Motor neuron (in vitro differentiated cells): ENCODE results near the gene AUTS2. TPM values are rescaled to one million over a fixed set of nuclear protein-coding genes. Genes with fewer than 3 reads are reported as not detected.

ENCODE experiments used
- ATAC-seq, 8 experiments: fragments of 200-7000 bp; cut with Tn5 transposase; replicated peaks in 6 of 8; 2 replicates each; pipeline ENCODE4 v1.8.0; 2021; ENCODE audit warnings: mild to moderate bottlenecking in 8 of 8, moderate library complexity in 8 of 8
- H3K27ac ChIP-seq, 2 donors: fragments of 250-450 bp; sonication (Bioruptor Pico); 2 replicates each; pipeline ENCODE4 v1.9.0; 2021; ENCODE audit warnings: antibody characterized with exemption in 2 of 2, mild to moderate bottlenecking in 2 of 2, moderate library complexity in 1 of 2
- H3K4me1 ChIP-seq, 2 donors: fragments of 250-450 bp; sonication (Bioruptor Pico); replicated peaks in 1 of 2; 2 replicates each; pipeline ENCODE4 v1.6.1; 2021; ENCODE audit warnings: antibody characterized with exemption in 2 of 2, mild to moderate bottlenecking in 2 of 2, moderate library complexity in 1 of 2
- H3K4me3 ChIP-seq, 5 donors: fragments of 250-450 bp; sonication (Bioruptor Pico); 2 replicates each; pipeline ENCODE4 v1.9.0; 2021; ENCODE audit warnings: antibody characterized with exemption in 5 of 5, mild to moderate bottlenecking in 5 of 5, moderate library complexity in 4 of 5
- WGBS, 10 experiments: fragments of 450-650 bp; shearing (Covaris generic); methylation state at CpG; one replicate each; pipeline ENCODE4 v1.0.0; 2022; 5-methylcytosine and 5-hydroxymethylcytosine counted together
- in situ Hi-C, 9 experiments: fragments of 400-800 bp; cut with MboI; loops; one replicate each; pipeline ENCODE4 v1.15.0; 2021; ENCODE audit warnings: low sequenced_read_pairs in 9 of 9, low pct_unique_long_range_greater_than_20kb in 2 of 9; ENCODE audit not compliant: unreplicated experiment in 9 of 9
- total RNA-seq, 8 experiments: library from RNA; unstranded; fragments of 300-600 nt; gene quantifications; 2 replicates each; pipeline versions ENCODE4 v1.2.3 to v1.2.4, GENCODE V29; 2022

Gene AUTS2
- total RNA-seq, 8 experiments from 2014 or later = 0.49 to 68.6 (median 32.2) TPM

DNA sequence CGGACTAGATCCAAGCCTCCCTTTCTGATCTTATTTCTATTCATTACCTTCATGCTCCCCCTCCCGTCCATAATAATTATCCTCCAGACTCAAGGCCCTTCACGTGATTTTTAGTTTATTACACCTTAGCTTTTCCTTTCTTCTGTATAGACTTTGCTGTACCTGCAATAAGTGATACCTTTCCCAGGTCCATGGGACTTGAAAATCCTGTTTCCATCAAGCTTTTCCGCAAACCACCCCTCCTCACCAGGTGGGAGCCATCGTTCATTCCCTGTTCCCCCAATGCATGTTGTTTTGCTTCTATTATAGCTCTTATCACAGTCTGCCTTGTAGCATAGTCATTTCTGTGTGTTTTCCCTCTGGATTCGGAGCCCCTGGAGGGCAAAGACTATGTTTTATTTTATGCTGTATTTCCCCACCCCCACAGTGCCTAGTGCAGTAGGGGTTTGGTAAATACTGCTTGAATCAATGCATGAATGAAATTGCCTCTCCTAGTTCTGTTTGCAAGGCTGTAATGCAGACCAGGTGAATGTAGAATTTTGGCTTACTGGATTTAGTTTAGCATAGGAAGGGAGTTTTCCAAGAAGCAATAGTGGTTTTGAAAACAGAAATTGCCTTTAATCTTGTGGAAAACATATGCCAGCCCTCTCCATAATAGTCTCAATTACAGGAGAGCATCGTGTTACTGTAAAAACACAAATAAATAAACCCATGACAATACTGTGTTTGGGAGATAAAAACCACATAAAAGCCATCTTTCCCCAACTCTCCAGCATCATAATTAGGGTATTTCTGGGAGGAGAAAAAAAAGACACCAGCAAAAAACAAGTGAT lies 213.4 kb downstream of the AUTS2 start:
- Histone ChIP-seq H3K4me3 (no peak overlapping the region), H3K27ac (no peak overlapping the region), H3K4me1 (peaks cover 14 to 19% of the 10 kb centered on the region in 2 donors)
- in situ Hi-C loops = no loop called here
- WGBS, 10 experiments = 36 to 98% (median 83%) methylated on average over 3 to 7 of the region's 7 CpGs
- ATAC-seq = no peak

DNA sequence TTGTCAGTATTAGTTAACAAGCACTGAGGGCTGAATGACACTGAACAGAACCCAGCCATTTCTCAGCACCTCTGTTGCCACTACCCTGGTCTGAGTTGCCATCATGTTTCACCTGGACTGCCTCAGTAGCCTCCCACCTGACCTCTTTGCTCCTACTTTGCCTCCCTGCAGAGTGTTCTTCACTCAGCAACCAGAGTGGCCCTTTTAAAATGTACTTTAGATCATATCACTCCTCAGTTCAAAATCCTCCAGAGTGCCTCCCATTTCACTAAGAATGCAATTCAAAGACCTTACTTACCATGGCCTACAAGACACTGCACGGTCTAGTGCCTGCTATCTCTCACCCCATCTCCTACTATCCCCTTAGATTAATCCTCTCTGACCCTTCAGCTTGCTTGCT lies 214.5 kb downstream of the AUTS2 start:
- WGBS, 10 experiments = 0 to 100% (median 78%) methylated on average over 1 of the region's 1 CpG; no CpG with 5 or more reads in 5 of the 10 experiments
- Histone ChIP-seq H3K27ac (no peak overlapping the region), H3K4me3 (no peak overlapping the region), H3K4me1 (peaks cover 24 to 27% of the 10 kb centered on the region in 2 donors)
- in situ Hi-C loops = no loop called here
- no peak for ATAC-seq

DNA sequence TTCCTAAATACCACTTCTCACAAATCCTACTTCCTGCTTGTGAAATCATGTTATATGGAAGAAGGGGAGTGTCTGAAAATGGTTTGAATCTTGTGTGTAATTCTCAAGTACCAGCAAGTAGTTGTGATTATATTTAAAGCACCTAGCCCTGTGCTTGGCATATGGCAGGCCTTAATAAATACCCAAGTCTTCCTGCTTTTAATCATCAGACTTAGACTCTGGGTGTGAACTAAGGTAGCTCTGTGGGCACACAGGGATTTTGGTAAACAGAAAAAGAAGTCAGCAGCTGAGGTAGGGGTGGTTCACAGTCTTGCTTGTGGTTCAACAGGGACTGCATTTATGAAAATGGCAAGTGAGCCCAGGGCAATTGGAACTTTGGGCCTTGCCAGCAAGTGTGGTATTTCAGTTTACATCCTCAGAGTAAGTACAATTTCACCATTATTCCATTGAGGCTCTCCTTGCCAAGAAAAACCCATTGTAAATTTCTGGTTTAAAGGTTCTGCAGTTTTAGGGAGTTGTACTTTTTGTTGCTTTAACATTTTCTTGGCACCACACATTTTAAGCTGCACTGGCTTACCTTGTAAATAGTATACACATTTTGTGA lies 215.5 kb downstream of the AUTS2 start:
- no peak for ATAC-seq
- Histone ChIP-seq H3K4me1 (peaks cover 34 to 37% of the 10 kb centered on the region in 2 donors), H3K27ac (peak overlapping the region; percentile 19 to 45), H3K4me3 (no peak overlapping the region)
- in situ Hi-C loops = no loop called here

DNA sequence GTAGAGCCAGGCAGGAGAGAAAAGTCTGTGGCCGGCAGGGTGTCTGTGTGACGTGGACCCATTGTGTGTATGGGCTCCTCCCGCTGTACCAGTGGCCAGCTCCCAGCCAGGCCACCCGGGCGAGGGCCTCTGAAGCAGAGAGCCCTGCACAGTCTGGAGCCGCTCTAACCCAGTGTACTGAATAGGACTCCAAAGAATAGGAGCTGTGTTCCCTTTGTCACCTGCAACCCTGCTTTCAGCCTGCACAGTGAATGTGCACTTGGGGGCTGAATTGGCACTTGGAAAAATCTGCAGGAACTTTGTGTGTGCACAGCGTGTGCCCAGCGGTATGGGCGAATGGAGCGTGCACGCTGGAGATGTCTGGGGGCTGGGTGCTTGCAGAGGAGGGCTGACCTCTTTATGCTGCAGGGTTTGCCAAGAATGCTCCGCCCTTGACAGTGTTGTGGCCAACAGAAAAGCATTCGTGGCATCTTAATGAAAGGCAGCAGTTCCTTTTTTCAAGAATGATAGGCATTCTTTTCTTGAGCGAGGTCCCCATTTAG lies 216.2 kb downstream of the AUTS2 start:
- in situ Hi-C loops = no loop called here
- no peak overlapping the region for H3K4me3 ChIP-seq
- H3K27ac ChIP-seq = peak overlapping the region in 1 of 2 donors; percentile 45
- WGBS, 10 experiments = 0 to 35% (median 23%) methylated on average over 1 to 11 of the region's 14 CpGs; no CpG with 5 or more reads in 2 of the 10 experiments
- peak; percentile 18 to 98 (median 97) for ATAC-seq
- peaks cover 41 to 44% of the 10 kb centered on the region in 2 donors for H3K4me1 ChIP-seq

DNA sequence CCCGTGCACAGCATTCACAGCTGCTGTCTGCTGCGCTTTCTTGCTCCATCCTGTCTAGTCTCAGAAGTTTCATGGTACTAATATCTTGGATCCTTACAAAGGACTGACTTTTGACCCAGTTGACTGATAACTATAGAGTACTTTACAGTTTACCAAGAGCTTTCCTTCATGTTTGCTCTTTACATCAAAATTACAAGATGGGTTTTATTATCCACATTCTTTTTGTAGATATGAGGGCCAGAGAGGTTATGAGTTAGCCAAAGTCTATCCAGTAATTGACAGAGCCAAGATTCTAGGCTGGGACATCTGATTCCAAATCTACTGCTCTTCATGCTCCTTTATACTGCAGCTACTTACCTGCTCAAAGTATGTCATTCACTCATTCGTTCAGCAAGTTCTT lies 218.2 kb downstream of the AUTS2 start:
- Histone ChIP-seq H3K4me1 (peaks cover 43 to 46% of the 10 kb centered on the region in 2 donors), H3K4me3 (no peak overlapping the region), H3K27ac (no peak overlapping the region)
- in situ Hi-C loops = no loop called here
- no peak for ATAC-seq
- 41 to 95% (median 85%) methylated on average over 1 to 3 of the region's 3 CpGs; no CpG with 5 or more reads in 4 of the 10 experiments for WGBS, 10 experiments

DNA sequence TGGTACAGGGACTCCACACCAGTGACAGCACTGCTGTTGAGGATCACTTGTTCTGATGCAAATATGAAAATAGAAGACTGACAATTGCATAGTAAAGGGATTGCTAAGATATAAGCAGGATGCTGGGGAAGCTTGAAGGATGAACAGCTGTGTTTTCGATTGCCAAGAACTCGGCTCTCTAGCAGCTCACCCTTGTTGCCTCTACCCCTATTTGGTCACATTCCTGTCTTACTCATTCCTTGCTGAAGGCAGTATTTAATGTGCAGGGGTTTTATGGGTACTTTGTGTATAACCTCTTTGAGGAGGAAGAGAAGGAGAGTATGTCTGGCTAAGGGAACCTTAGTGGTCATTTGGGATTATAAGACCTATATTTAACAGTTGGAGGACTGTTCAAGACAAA lies 218.8 kb downstream of the AUTS2 start:
- Histone ChIP-seq H3K4me3 (no peak overlapping the region), H3K27ac (no peak overlapping the region), H3K4me1 (peaks cover 43% of the 10 kb centered on the region in 2 donors)
- peak in 1 of 8 experiments; percentile 33 for ATAC-seq
- in situ Hi-C loops = no loop called here
- WGBS, 10 experiments = 0 to 69% (median 60%) methylated on average over 1 to 2 of the region's 2 CpGs; no CpG with 5 or more reads in 5 of the 10 experiments

DNA sequence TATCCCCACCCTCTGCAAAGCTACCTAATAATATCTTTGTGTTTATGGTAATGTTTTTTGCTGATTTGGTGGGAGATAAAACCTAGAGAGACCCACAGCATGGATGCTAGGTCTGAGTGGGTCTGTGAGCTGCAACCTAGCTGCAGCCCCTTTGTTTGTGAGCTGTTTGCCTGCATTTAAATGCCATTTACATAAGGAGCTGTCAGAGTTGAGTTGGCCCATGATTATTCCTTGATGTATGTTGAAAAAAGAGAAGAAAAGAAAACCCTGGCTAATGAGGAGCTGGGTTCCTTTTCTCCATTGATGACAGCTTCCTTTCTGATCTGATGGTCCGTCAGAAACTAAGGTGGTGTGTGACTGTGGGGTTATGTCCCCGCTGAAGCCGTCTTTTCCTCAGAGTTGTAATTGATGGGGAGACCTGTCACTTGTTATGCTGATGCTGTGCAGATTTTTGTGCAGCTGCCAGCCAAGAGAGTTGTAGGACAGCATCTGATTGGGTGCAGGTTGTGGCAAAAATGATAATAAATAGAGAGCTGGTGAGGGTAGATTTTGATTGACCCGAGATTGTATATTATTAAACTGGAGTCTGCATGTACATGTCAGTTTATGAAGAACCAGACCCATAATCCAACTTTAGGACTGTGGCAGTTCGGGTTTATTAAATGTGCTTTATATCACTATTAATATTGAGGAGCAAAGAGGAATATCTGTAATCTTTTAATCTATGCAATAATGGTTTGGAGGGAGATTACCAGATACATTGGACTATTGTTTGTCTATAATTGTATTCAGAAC lies 219.8 kb downstream of the AUTS2 start:
- in situ Hi-C loops = no loop called here
- WGBS, 10 experiments = 7 to 83% (median 38%) methylated on average over 1 to 5 of the region's 5 CpGs
- peaks cover 43% of the 10 kb centered on the region in 2 donors for H3K4me1 ChIP-seq
- H3K4me3 ChIP-seq = no peak overlapping the region
- peak in 3 of 8 experiments; percentile 5 to 16 (median 9) for ATAC-seq
- H3K27ac ChIP-seq = no peak overlapping the region

DNA sequence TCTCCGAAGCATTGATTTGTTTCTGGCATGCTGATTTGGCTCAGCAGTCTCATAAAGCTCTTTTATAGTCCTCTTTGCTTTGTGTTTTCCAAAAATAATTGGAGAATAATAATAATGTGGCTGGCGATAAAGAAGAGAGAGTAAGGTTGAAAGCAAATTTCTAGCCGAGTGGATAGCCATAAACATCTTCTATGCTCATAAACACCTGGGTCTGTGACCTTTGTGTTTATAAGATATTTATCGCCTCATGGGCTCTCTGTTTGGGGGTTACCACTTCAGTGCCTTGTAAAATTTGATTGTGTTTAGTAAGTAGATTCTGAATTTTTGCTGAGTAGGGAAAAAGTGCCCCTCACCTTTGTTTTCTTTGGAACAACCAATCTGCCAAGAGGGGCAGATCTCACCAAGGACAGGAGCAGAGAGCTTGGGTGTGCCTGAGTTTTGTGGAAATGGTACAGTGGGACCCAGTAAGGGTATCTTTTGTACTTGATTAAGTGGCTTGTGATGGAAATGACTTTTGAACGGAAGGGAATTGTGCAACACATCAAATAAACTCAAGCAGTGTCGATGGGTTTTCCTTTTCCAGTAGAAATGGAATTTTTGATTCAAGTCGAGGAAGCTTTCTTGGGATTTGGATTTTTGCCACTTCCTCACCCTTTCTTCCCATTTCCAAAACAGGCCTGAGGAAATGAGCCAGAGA lies 220.5 kb downstream of the AUTS2 start:
- H3K4me1 ChIP-seq = peaks cover 41% of the 10 kb centered on the region in 2 donors
- in situ Hi-C loops = no loop called here
- 22 to 100% (median 65%) methylated on average over 1 to 7 of the region's 7 CpGs for WGBS, 10 experiments
- H3K27ac ChIP-seq = no peak overlapping the region
- ATAC-seq = no peak
- no peak overlapping the region for H3K4me3 ChIP-seq

DNA sequence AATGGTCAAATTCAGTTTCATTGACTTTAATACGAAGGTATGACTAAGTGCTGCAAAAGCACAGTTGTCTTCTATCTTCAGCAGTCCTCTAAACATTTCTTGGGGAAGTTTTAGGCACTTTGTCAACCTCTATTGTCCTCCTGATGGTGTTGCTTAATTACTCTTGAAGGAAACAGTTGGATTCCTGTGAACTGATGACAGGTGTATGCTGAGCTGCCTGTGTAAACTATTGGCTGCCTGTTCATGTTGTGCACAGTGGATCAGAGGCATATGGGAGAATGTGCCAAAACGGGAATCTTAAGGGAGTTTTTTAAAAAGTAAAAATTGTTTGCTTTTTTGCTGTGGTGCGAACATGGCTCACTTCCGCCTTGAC lies 221.0 kb downstream of the AUTS2 start:
- H3K4me3 ChIP-seq = no peak overlapping the region
- WGBS, 10 experiments = 48 to 89% (median 69%) methylated on average over 2 to 4 of the region's 4 CpGs; no CpG with 5 or more reads in 3 of the 10 experiments
- in situ Hi-C loops = no loop called here
- no peak for ATAC-seq
- H3K4me1 ChIP-seq = peaks cover 35 to 36% of the 10 kb centered on the region in 2 donors
- H3K27ac ChIP-seq = no peak overlapping the region

DNA sequence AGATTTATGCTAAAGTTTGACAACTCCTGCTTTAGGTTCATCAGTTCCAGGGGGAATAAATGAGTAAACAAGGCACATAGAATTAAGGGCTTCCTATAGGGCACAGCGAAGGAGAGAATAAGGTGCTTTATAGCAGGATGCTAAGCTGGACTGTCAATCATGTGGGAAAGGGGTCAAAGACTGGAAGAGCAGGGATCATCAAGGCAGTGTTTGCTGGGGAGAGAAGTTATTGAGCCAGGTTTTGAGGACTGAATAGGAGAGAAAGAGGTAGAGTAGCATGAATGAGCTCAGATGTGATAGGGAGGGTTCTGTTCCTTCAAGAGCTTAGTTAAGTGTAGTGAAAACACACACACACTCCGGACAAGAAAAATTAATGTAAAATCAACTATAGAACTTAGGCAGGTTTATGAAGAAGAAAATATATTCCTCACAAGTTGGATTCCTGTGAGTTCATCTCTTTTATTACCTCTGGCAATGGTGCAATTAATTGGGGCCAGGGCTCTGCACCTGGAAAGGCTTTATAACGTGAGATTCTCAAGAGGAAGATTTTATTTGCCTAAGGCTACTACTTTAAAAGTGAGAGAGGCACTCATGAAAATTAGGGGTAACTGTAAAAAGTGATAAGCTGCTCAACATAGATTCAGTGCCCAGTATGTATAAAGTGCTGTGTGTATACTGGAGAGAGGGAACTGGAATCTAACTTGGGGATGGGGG lies 222.4 kb downstream of the AUTS2 start:
- in situ Hi-C loops = no loop called here
- no peak for ATAC-seq
- WGBS, 10 experiments = 24 to 100% (median 90%) methylated on average over 1 to 3 of the region's 3 CpGs; no CpG with 5 or more reads in 1 of the 10 experiments
- H3K4me1 ChIP-seq = peaks cover 29 to 40% of the 10 kb centered on the region in 2 donors
- no peak overlapping the region for H3K27ac ChIP-seq
- no peak overlapping the region for H3K4me3 ChIP-seq

DNA sequence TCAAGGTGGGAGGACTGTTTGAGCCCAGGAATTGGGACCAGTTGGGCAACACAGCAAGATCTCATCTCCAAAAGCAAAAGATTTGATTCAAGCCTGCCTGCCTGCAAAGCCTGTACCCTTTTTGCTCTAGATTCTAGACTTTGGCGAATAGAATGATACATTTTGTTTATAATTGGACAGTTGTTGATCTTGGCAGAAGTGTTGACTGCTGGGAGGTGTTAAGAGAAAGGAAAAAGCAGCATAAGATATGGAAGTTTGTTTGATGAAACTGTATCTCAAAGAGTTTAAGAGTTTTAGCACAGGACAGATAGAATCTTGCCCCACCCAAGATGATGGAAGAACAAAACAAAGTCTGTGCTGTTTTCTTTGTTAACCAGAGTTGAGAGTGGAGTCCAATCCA lies 224.1 kb downstream of the AUTS2 start:
- in situ Hi-C loops = no loop called here
- peaks cover 23 to 42% of the 10 kb centered on the region in 2 donors for H3K4me1 ChIP-seq
- H3K4me3 ChIP-seq = no peak overlapping the region
- no peak overlapping the region for H3K27ac ChIP-seq
- ATAC-seq = peak in 1 of 8 experiments; percentile 38
- 33 to 100% (median 100%) methylated on average over 1 of the region's 1 CpG; no CpG with 5 or more reads in 5 of the 10 experiments for WGBS, 10 experiments

DNA sequence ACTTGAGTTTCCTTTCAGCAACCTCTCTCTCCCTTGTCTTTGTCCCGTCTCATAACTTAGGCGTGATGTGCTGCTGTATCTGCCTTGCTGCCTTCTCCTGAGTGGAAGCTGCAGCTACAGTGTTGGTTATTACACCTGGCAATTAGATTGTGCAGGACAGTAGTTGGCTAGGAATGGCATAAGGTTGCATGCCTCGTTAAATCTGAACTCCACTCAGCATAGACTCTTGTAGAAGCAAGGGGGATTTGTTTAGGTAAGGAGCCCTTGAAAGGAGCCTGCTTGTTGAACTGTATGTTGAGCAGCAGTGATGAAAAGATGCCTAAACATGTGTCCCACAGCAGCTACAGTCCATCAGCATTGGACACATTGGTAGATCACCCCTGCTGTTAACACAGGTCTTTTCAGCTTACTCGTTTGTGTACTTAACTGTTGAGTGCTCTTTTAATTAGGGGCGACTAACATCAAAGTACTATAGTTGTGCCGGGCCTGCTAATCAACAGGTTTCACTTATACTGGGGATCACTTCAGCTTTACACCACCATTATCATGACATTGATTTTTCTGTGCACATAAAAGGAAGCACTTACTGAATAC lies 225.0 kb downstream of the AUTS2 start:
- in situ Hi-C loops = no loop called here
- peaks cover 14 to 34% of the 10 kb centered on the region in 2 donors for H3K4me1 ChIP-seq
- WGBS, 10 experiments = 0 to 96% (median 76%) methylated on average over 1 to 6 of the region's 6 CpGs

More for the DNA sequence above, 225.0 kb downstream of the AUTS2 start:
- ATAC-seq = no peak
- Histone ChIP-seq H3K27ac (no peak overlapping the region), H3K4me3 (no peak overlapping the region)
